H7 (cell line): ENCODE measurements around the gene R3HDM2. TPM values are rescaled to one million over a fixed set of nuclear protein-coding genes. Genes with fewer than 3 reads are reported as not detected.

ENCODE experiments used
- DNase-seq: peaks from one replicate; pipeline ENCODE4 v3.0.0; 2012
- H3K27me3 ChIP-seq: 2 replicates; pipeline ENCODE4 v1.6.0; 2011; ENCODE audit warnings: mild to moderate bottlenecking, low read length; ENCODE audit not compliant: control insufficient read depth, insufficient read depth
- H3K36me3 ChIP-seq: replicated peaks from 2 replicates; pipeline ENCODE4 v1.5.1; 2011; ENCODE audit warnings: low read length; ENCODE audit not compliant: control insufficient read depth, insufficient read depth
- H3K4me3 ChIP-seq: 2 replicates; pipeline ENCODE4 v1.5.1; 2011; ENCODE audit warnings: low read depth, mild to moderate bottlenecking, control low read depth, low read length, moderate library complexity; ENCODE audit not compliant: insufficient read depth
- total RNA-seq: library from RNA; depleted of rRNA; stranded (reverse); fragments of >200 nt; shearing (Covaris generic); gene quantifications from 2 replicates; pipeline ENCODE4 v1.2.3, GENCODE V29; 2014

R3HDM2 gene
- total RNA-seq, 1 experiment from 2014 or later, result 26.5 TPM

GRCh38 chr12:57461276-57461916 lies 30.6 kb upstream of the R3HDM2 start:
- Histone ChIP-seq H3K4me3 (peak overlapping the region; percentile 75), H3K36me3 (no peaks in the 10 kb centered on the region; the same call in none of the 2 replicates), H3K27me3 (peaks cover 1% of the 10 kb centered on the region; the same call in 1 of the 2 replicates)
- peak; percentile 96 for DNase-seq

DNA sequence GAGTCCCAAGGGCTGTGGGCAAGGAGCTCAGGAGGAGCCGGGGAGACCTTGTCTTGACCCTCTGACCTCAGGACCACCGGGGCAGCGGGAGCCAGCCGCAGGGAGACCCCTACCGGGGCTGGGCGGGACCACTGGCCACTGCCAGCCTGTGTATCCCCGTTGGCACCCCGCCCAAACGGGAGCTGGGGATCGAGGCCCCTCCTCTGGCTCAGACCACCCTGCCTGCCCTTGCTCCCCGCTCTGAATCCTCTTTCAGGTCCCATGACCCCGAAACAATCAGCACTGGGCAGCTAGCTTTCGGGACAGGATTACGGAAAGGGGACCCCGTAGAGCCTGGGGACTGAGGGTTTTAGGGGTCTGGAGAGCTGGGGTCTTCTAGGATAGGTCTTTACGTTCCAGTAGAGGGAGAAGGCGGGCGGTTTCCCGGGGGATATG lies 30.0 kb upstream of the R3HDM2 start:
- Histone ChIP-seq H3K36me3 (no peaks in the 10 kb centered on the region; the same call in none of the 2 replicates), H3K4me3 (peak overlapping the region; percentile 75), H3K27me3 (peaks cover 1% of the 10 kb centered on the region; the same call in 1 of the 2 replicates)
- DNase-seq, result peak; percentile 87

- Histone ChIP-seq H3K36me3 (no peaks in the 10 kb centered on the region; the same call in none of the 2 replicates), H3K27me3 (peaks cover 1% of the 10 kb centered on the region; the same call in 1 of the 2 replicates), H3K4me3 (peak overlapping the region; percentile 75)
- DNase-seq, result peak; percentile 44
Observed at GRCh38 chr12:57460468-57460784, 29.6 kb upstream of the R3HDM2 start.

DNA sequence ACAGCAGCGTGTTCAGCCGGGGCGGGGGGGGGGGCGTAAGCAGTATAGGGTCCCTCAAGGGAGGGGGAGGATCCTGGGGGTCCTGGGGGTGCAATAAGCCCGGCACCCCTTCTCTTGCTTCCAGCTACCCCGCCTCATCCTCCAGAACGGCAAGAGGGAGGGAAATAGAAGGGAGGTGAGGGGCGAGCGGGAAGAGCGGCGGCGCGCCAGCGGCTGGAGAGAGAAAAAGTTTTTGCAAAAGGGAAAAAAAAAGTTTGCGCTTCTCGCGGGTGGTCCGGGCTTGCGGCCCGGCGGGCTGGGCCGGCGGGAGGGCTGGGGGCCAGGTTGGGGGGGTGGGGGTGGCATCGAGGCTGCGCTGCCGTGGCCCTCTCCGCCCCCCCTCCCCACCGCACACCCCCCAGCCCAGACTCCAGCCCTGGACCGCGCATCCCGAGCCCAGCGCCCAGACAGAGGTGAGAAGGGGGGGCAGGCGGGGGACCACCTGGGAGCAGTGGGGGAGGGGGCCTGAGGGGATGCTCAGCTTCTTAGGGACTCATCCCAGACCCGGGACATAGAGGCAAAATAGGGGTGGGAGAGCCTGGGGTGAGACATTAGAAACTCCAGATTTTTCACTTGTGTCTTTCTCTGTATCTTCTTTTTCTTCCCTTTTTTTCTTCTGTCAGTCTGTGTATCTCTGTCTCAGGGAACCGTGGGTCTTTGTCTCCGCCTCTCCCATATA lies 29.1 kb upstream of the R3HDM2 start, which contains the start of gene GLI1:
Gene GLI1, plus strand, starts transcription at position 36 of the 718 bp plus-strand sequence. CDS start 3,907 bp downstream, outside the sequence.
- Histone ChIP-seq H3K27me3 (peaks cover 1% of the 10 kb centered on the region; the same call in 1 of the 2 replicates), H3K4me3 (peak within 1 kb of the TSS; percentile 75), H3K36me3 (no peaks in the 10 kb centered on the region; the same call in none of the 2 replicates)
- DNase-seq, result peak; percentile 75

DNA sequence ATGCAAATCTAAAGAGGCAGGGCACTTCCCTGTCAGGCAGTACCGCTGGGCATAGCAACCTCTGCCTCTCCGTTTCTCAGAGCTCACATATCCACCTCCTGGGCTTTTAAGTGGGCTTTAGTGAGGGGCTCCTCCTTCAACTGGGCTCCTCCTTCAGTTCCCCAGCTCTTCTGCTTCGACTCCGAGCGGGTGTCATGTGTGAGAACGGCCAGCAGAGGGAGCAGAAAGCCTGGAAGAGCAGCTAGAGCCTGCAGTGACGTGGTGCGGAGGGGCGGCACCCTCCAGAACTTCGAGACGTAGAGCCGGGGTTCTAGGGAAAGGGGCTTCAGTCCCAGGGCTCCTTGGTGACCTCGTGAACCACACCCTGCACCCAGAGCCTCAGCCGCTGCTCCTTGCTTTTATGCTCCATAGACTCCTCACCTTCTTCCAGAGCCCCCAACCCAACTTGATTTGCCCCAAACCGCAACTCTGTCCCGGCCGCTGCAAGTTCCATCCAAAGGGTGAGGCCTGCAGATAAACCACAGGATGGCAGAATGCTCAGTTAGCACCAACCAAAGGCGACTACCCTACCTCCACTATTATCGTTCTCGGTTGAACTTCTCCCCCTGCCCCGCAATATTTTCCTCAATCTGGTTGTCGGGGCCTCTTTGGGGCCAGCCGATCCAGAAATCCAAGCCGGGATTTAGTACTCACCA lies 28.4 kb upstream of the R3HDM2 start:
- Histone ChIP-seq H3K4me3 (peak overlapping the region; percentile 75), H3K27me3 (peaks cover 1% of the 10 kb centered on the region; the same call in 1 of the 2 replicates), H3K36me3 (no peaks in the 10 kb centered on the region; the same call in none of the 2 replicates)
- DNase-seq, result peak; percentile 84

GRCh38 chr12:57458665-57459054 lies 27.8 kb upstream of the R3HDM2 start:
- peak; percentile 5 for DNase-seq
- peaks cover 1% of the 10 kb centered on the region; the same call in 1 of the 2 replicates for H3K27me3 ChIP-seq
- peak overlapping the region; percentile 32 for H3K4me3 ChIP-seq
- H3K36me3 ChIP-seq, result no peaks in the 10 kb centered on the region; the same call in 1 of the 2 replicates

DNA sequence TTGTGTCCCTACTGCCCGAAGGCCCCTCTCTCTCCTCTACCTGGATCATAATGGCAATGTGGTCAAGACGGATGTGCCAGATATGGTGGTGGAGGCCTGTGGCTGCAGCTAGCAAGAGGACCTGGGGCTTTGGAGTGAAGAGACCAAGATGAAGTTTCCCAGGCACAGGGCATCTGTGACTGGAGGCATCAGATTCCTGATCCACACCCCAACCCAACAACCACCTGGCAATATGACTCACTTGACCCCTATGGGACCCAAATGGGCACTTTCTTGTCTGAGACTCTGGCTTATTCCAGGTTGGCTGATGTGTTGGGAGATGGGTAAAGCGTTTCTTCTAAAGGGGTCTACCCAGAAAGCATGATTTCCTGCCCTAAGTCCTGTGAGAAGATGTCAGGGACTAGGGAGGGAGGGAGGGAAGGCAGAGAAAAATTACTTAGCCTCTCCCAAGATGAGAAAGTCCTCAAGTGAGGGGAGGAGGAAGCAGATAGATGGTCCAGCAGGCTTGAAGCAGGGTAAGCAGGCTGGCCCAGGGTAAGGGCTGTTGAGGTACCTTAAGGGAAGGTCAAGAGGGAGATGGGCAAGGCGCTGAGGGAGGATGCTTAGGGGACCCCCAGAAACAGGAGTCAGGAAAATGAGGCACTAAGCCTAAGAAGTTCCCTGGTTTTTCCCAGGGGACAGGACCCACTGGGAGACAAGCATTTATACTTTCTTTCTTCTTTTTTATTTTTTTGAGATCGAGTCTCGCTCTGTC lies 26.1 kb upstream of the R3HDM2 start:
- H3K4me3 ChIP-seq, result peak overlapping the region; percentile 40
- DNase-seq, result no peak

DNA sequence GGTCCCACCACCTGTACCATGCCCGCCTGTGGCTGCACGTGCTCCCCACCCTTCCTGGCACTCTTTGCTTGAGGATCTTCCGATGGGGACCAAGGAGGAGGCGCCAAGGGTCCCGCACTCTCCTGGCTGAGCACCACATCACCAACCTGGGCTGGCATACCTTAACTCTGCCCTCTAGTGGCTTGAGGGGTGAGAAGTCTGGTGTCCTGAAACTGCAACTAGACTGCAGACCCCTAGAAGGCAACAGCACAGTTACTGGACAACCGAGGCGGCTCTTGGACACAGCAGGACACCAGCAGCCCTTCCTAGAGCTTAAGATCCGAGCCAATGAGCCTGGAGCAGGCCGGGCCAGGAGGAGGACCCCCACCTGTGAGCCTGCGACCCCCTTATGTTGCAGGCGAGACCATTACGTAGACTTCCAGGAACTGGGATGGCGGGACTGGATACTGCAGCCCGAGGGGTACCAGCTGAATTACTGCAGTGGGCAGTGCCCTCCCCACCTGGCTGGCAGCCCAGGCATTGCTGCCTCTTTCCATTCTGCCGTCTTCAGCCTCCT lies 25.4 kb upstream of the R3HDM2 start:
- Histone ChIP-seq H3K27me3 (peaks cover 1% of the 10 kb centered on the region; the same call in 1 of the 2 replicates), H3K36me3 (no peaks in the 10 kb centered on the region; the same call in 1 of the 2 replicates), H3K4me3 (peak overlapping the region; percentile 40)
- peak; percentile 76 for DNase-seq

More for the DNA sequence above, 26.1 kb upstream of the R3HDM2 start:
- peaks cover 1% of the 10 kb centered on the region; the same call in 1 of the 2 replicates for H3K27me3 ChIP-seq
- H3K36me3 ChIP-seq, result no peaks in the 10 kb centered on the region; the same call in 1 of the 2 replicates

- H3K4me3 ChIP-seq, result peak overlapping the region; percentile 40
- peak; percentile 13 for DNase-seq
Observed at GRCh38 chr12:57455374-57456144, 24.7 kb upstream of the R3HDM2 start.

GRCh38 chr12:57454566-57455373 lies 23.9 kb upstream of the R3HDM2 start, which contains the start of gene INHBE:
TSS of gene INHBE (plus strand) at chr12:57455307. CDS start at chr12:57455537, 230 bp downstream.
- no peaks in the 10 kb centered on the region; the same call in 1 of the 2 replicates for H3K36me3 ChIP-seq
- peak within 1 kb of the TSS; percentile 40 for H3K4me3 ChIP-seq
- peak; percentile 92 for DNase-seq
- no peaks in the 10 kb centered on the region; the same call in 1 of the 2 replicates for H3K27me3 ChIP-seq

More at GRCh38 chr12:57455374-57456144, 24.7 kb upstream of the R3HDM2 start:
- no peaks in the 10 kb centered on the region; the same call in 1 of the 2 replicates for H3K36me3 ChIP-seq
- no peaks in the 10 kb centered on the region; the same call in 1 of the 2 replicates for H3K27me3 ChIP-seq

- Histone ChIP-seq H3K36me3 (no peaks in the 10 kb centered on the region; the same call in 1 of the 2 replicates), H3K27me3 (no peaks in the 10 kb centered on the region; the same call in 1 of the 2 replicates), H3K4me3 (no peak overlapping the region)
- DNase-seq, result no peak
Observed at GRCh38 chr12:57454213-57454565, 23.3 kb upstream of the R3HDM2 start.

GRCh38 chr12:57452937-57453509 lies 22.2 kb upstream of the R3HDM2 start:
- H3K36me3 ChIP-seq, result no peaks in the 10 kb centered on the region; the same call in 1 of the 2 replicates
- peak; percentile 76 for DNase-seq
- no peaks in the 10 kb centered on the region; the same call in 1 of the 2 replicates for H3K27me3 ChIP-seq
- H3K4me3 ChIP-seq, result no peak overlapping the region
